Rectal smooth muscle tissue (tissue), 1 donor: ENCODE results near the gene TBX10.
"Not testable (repeated sequence)": the region's sequence is repeated elsewhere in the genome, so short reads cannot be mapped to it uniquely, and the experiment has no call there.

Source experiments
- H3K27ac ChIP-seq: one replicate; pipeline ENCODE4 v1.7.0; 2013; ENCODE audit warnings: low read depth, low read length, inconsistent platforms
- H3K27me3 ChIP-seq: one replicate; pipeline ENCODE4 v1.7.0; 2013; ENCODE audit warnings: low read length; ENCODE audit not compliant: control insufficient read depth, insufficient read depth
- H3K36me3 ChIP-seq: one replicate; pipeline ENCODE4 v1.7.0; 2013; ENCODE audit warnings: low read length; ENCODE audit not compliant: control insufficient read depth, insufficient read depth
- H3K4me1 ChIP-seq: one replicate; pipeline ENCODE4 v1.7.0; 2013; ENCODE audit warnings: low read length; ENCODE audit not compliant: control insufficient read depth, insufficient read depth
- H3K4me3 ChIP-seq: one replicate; pipeline ENCODE4 v1.7.0; 2013; ENCODE audit warnings: low read length
- H3K9ac ChIP-seq: one replicate; pipeline ENCODE4 v1.7.0; 2013; ENCODE audit warnings: low read length

TBX10 gene

DNA sequence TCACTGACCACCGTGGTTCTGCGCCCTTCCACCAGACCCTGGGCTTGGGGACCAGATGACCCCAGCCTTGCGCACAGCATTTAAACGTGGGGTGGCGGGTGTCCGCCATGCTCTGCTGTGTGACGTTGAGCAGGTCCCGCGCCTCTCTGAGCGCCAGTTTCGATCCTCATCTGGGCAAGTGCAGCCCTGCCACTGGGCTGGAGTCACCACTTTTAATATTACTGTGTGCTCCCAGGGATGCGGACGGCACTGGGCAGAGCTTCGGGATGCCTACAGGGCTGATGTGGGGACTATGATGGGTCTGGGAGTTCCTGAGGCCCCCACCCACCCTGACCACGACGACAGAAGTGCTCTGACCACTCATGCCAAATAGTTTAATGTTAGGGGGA is 8.6 kb downstream of the TBX10 start:
- Histone ChIP-seq H3K9ac (peak overlapping the region; percentile 85), H3K4me3 (peak overlapping the region; percentile 79), H3K27ac (peak overlapping the region; percentile 90), H3K4me1 (peaks cover 6% of the 10 kb centered on the region), H3K27me3 (no peaks in the 10 kb centered on the region), H3K36me3 (no peaks in the 10 kb centered on the region)

DNA sequence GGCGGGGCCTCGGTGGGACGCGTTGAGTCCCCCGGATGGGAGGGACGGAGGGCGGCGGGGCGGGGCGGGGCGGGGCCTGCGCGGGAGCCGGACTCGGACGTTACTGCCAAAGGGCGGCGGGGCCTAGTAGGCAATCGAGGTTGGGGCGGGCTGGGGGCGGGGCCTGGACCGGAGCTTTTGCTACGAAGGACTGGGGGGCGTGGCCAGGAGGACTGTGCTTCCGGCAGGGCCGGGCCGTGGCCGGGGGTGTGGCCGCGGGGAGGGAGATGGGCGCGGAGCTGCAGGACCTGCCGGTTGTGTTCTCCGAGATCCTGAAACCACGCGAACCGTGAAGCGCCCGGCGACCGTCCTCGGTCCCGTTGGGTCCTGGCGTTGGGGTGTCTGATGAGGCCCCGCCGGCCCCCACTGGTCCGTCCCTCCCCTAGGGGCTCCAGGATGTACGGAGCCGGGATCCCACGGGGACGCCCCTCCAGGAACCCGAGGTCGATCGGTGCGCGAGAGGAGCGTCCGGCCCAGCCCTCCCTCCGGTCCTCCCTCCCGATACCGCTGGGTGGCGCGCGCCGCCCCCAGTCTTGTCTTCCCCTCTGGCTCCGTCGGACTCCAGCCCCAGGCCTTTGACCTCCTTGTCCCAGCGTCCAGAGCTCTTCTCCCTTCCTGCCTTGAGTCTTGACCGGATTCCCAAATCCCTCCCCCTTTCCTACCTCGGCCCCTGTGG is 9.2 kb downstream of the TBX10 start:
- Histone ChIP-seq H3K27ac (peak overlapping the region; percentile 90), H3K9ac (peak overlapping the region; percentile 85), H3K27me3 (no peaks in the 10 kb centered on the region)

DNA sequence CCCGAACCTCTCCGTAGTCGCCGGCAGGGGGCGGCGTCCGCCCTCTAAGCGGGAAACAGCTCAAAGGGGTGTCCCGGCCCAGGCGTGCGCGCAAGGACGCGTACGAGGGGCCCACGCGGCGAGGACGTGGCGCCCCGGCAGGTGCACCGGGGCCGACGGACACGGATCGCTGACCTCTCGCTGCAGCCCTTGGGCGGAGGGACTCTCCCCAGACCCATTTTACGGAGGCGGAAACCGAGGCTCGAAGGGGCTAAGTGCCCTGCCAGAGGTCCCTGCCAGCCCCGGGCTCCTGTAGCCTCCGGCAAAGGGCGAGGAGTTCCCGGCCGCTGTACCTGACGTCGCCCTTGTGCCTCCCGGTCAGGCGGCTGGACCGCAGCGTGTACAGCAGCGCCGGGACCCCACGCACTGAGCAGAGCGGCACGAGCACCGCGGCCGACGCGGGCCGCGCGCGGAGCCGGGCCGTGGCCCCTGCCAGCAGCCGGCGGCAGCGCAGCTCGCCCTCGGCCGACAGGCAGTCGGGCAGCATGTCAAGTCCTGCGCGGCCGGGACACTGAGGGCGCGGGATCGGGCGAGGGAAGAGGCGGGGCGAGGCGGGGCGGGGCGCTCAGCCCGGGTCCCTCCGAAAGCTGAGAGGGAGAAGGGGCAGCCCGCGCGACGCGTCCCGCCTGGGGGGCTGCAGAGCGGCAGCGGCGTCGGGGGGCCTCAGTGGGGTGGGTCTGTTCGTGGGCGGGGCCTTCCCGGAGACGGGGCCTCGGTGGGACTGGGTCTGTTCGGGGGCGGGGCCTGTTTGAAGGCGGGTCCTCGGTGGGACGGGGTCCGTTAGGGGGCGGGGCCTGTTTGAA is 10.0 kb downstream of the TBX10 start, which contains the start of gene NUDT8:
Gene NUDT8, minus strand, starts transcription at position 552 of the 842 bp plus-strand sequence. Its CDS starts 26 bp downstream, at position 526.
- peak within 1 kb of the TSS; percentile 85 for H3K9ac ChIP-seq
- H3K27me3 ChIP-seq: no peaks in the 10 kb centered on the region
- peak within 1 kb of the TSS; percentile 90 for H3K27ac ChIP-seq
- peaks cover 6% of the 10 kb centered on the region for H3K4me1 ChIP-seq
- no peaks in the 10 kb centered on the region for H3K36me3 ChIP-seq
- peak within 1 kb of the TSS; percentile 79 for H3K4me3 ChIP-seq

More for the DNA sequence above, 9.2 kb downstream of the TBX10 start:
- Histone ChIP-seq H3K36me3 (no peaks in the 10 kb centered on the region), H3K4me3 (peak overlapping the region; percentile 79), H3K4me1 (peaks cover 6% of the 10 kb centered on the region)

- Histone ChIP-seq H3K9ac (no peak overlapping the region), H3K36me3 (no peaks in the 10 kb centered on the region), H3K27ac (no peak overlapping the region), H3K27me3 (no peaks in the 10 kb centered on the region), H3K4me3 (peak overlapping the region; percentile 67), H3K4me1 (peaks cover 6% of the 10 kb centered on the region)
Measured at GRCh38 chr11:67628710-67629385, 10.7 kb downstream of the TBX10 start.

DNA sequence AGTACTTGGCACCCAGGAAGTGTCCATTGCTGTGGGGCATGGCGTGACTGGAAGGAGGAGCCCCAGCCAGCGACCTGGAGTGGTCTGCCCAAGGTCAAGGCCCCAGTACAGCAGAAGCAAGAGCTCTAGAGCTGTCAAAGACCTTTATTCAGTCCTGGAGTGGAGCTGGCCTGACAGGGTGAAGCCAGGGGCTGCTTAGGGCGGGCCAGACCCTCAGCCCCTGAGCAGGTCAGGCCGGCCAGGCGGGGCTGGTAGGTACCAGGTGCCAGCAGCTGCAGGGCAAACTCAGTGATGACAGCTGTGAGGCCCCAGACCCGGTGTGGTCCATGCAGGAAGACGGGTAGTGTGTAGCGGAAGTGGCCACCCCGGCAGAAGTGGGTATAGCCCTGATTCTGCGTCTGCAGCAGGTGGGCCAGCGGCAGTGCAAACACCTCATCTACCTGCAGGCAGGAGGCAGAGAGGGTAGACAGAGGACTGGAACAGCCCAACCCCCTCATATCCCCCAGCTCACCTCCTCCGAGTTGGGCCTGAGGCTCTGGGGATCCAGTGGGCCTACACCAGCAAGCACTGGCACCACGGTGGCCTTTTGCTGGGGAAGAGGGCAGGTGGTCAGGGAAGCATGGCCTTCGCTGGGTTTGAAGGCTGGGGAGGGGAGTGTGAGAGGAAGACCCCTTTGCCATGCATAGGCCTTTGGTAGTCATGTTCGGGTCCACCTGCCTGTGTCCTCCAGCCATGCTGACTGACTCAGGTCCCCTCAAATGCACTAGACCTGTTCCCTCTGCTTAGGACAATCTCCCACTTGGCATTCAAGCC is 11.5 kb downstream of the TBX10 start:
- Histone ChIP-seq H3K4me1 (peaks cover 6% of the 10 kb centered on the region), H3K27me3 (no peaks in the 10 kb centered on the region), H3K36me3 (no peaks in the 10 kb centered on the region), H3K4me3 (no peak overlapping the region), H3K9ac (no peak overlapping the region), H3K27ac (no peak overlapping the region)

DNA sequence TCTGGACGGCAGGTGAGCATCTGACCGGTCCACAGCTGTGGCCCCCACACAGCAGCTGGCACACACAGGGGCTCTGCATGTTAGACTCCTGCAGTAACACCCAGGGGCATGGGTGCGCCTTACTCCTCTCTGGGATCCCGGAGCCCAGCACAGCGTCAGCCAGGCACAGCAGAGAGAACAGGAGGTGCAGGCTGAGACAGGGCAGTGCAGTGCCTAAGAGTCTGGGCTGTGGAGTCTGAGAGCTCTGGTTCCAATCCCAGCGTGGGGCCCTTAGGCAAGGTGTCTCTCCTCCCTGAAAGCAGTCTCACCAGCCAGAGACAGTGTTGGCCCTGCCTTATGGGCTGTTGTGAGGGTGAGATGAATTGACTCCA is 12.1 kb downstream of the TBX10 start:
- Histone ChIP-seq H3K27me3 (no peaks in the 10 kb centered on the region), H3K36me3 (no peaks in the 10 kb centered on the region), H3K4me3 (no peak overlapping the region), H3K9ac (no peak overlapping the region), H3K4me1 (peaks cover 6% of the 10 kb centered on the region), H3K27ac (no peak overlapping the region)

DNA sequence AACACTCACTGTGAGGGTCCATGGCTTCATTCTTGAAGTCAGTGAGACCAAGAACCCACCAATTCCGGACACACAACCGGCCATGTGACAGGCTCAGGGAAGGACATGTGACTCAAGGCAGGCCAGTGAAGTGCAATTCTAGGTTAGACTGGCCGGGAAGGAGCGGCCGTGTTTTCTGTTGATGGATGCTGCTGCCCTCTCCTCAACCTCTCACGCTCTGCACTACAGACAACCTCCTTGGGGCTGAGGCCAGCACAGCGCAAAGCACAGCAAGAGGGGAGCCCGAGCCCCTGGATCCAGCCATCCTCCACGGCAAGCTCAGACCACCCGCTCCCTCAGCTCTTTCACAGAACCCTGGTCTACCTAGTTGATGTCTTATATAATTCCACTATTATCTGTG is 12.6 kb downstream of the TBX10 start:
- Histone ChIP-seq H3K9ac (no peak overlapping the region), H3K4me3 (no peak overlapping the region), H3K4me1 (peaks cover 6% of the 10 kb centered on the region), H3K27ac (no peak overlapping the region), H3K27me3 (no peaks in the 10 kb centered on the region), H3K36me3 (no peaks in the 10 kb centered on the region)

GRCh38 chr11:67626131-67626833 is 13.3 kb downstream of the TBX10 start:
- not testable (repeated sequence) for H3K9ac ChIP-seq, H3K36me3 ChIP-seq, H3K27ac ChIP-seq, H3K27me3 ChIP-seq, H3K4me3 ChIP-seq, H3K4me1 ChIP-seq

DNA sequence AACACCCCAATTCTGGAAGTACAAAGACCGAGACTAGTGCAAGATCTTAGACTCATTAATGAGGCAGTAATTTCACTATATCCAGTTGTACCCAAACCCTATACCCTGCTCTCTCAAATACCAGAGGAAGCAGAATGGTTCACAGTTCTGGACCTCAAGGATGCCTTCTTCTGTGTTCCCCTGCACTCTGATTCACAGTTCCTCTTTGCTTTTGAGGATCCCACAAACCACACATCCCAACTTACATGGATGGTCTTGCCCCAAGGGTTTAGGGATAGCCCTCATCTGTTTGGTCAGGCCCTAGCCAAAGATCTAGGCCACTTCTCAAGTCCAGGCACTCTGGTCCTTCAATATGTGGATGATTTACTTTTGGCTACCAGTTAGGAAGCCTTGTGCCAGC is 15.8 kb downstream of the TBX10 start:
- H3K27ac ChIP-seq, H3K4me1 ChIP-seq, H3K9ac ChIP-seq, H3K27me3 ChIP-seq, H3K36me3 ChIP-seq, H3K4me3 ChIP-seq: not testable (repeated sequence)

DNA sequence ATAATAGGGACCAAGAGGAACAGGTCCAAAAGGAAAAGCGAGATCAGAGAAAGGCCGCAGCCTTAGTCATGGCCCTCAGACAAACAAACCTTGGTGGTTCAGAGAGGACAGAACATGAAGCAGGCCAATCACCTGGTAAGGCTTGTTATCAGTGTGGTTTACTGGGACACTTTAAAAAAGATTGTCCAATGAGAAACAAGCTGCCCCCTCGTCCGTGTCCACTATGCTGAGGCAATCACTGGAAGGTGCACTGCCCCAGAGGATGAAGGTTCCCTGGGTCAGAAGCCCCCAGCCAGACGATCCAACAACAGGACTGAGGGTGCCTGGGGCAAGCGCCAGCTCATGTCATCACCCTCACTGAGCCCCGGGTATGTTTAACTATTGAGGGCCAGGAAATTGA is 16.7 kb downstream of the TBX10 start:
- not testable (repeated sequence) for H3K4me1 ChIP-seq, H3K9ac ChIP-seq, H3K27me3 ChIP-seq, H3K27ac ChIP-seq, H3K36me3 ChIP-seq, H3K4me3 ChIP-seq

- H3K36me3 ChIP-seq, H3K9ac ChIP-seq, H3K4me1 ChIP-seq, H3K27ac ChIP-seq, H3K27me3 ChIP-seq, H3K4me3 ChIP-seq: not testable (repeated sequence)
Measured at GRCh38 chr11:67621928-67622327, 17.6 kb downstream of the TBX10 start.
